Adipose tissue (tissue), 3 donors: ENCODE measurements around the gene ULK4. TPM values are rescaled to one million over a fixed set of nuclear protein-coding genes. Genes with fewer than 3 reads are reported as not detected.
"Not testable (repeated sequence)": the region's sequence is repeated elsewhere in the genome, so short reads cannot be mapped to it uniquely, and the experiment has no call there.

ENCODE experiments used
- H3K27ac ChIP-seq: one replicate; pipeline ENCODE4 v1.5.1; 2013; ENCODE audit warnings: low read depth, low read length
- WGBS, 3 donors: extraction: QIAGEN DNeasy Blood & Tissue Kit; methylation state at CpG; one replicate each; pipeline ENCODE4 v1.1.7; 2013; 5-methylcytosine and 5-hydroxymethylcytosine counted together
- polyA plus RNA-seq, 3 donors: library from polyadenylated mRNA; stranded (reverse); fragments of 200-250 nt; gene quantifications; one replicate each; pipeline ENCODE4 v1.2.3, GENCODE V29; 2013
- donor health status: healthy with polysubstance abuse.
- donor health status: Bipolar disorder and iron deficiency.
- donor health status: healthy.

ULK4 gene
- polyA plus RNA-seq, 3 donors, result 0.45 to 1.9 (median 1.8) TPM

GRCh38 chr3:41836360-41837134 is 125.4 kb downstream of the ULK4 start:
- 70 to 77% (median 74%) methylated on average over 11 of the region's 11 CpGs for WGBS, 3 donors
- no peak overlapping the region for H3K27ac ChIP-seq

DNA sequence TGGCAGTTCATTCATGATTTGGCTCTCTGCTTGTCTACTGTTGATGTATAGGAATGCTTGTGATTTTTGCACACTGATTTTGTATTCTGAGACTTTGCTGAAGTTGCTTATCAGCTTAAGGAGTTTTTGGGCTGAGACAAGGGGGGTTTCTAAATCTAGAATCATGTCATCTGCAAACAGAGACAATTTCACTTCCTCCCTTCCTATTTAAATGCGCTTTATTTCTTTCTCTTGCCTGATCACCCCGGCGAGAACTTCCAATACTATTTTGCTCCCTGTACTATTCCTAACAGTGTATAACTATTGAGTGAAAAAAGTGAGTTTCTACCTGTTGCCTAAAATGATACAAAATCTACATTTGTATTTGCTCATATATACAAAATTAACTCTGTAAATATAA is 128.3 kb downstream of the ULK4 start:
- 93 to 99% (median 94%) methylated on average over 3 of the region's 3 CpGs for WGBS, 3 donors
- H3K27ac ChIP-seq, result no peak overlapping the region

GRCh38 chr3:41819236-41819635 is 142.7 kb downstream of the ULK4 start:
- WGBS, 3 donors, result 64 to 66% (median 65%) methylated on average over 3 of the region's 3 CpGs
- H3K27ac ChIP-seq, result no peak overlapping the region

GRCh38 chr3:41808618-41809017 is 153.3 kb downstream of the ULK4 start:
- WGBS, 3 donors, result 72 to 96% (median 90%) methylated on average over 8 of the region's 8 CpGs

DNA sequence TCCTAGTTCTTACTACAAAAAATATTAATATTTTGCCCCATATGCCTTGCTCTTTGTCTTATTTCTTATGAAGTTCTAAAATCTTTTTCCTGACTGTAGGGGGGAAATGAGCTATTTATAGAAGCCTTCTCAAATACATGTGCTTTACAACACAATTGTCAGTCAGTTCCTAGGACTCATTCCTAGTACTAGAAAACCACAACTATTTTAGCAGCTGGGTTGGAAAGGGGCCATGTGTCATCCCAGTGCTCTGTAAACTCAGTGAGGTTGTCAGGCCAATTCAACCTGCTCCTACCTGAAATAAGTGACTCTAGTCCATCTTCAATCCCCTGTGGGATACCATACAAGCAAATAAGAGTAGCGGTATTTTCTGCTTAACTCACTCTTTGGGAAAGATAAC is 153.8 kb downstream of the ULK4 start:
- H3K27ac ChIP-seq, result no peak overlapping the region
- WGBS, 3 donors, result 90 to 100% (median 97%) methylated on average over 1 of the region's 1 CpG

More at GRCh38 chr3:41808618-41809017, 153.3 kb downstream of the ULK4 start:
- H3K27ac ChIP-seq, result no peak overlapping the region

GRCh38 chr3:41794748-41795589 is 166.9 kb downstream of the ULK4 start:
- 82 to 84% (median 84%) methylated on average over 5 of the region's 5 CpGs for WGBS, 3 donors

DNA sequence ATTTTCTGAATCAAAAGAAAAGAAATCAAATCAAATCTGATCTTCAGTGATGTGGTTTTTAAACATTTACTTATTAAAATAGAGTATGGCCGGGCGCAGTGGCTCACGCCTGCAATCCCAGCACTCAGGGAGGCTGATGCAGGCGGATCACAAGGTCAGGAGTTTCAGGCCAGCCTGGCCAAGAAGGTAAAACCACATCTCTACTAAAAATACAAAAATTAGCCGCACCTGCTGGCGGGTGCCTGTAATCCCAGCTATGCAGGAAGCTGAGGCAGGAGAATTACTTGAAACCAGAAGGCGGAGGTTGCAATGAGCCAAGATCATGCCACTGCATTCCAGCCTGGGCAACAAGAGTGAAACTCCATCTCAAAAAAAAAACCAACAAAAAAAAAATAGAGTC is 169.1 kb downstream of the ULK4 start:
- 91 to 96% (median 96%) methylated on average over 7 of the region's 7 CpGs for WGBS, 3 donors

More at GRCh38 chr3:41794748-41795589, 166.9 kb downstream of the ULK4 start:
- no peak overlapping the region for H3K27ac ChIP-seq

DNA sequence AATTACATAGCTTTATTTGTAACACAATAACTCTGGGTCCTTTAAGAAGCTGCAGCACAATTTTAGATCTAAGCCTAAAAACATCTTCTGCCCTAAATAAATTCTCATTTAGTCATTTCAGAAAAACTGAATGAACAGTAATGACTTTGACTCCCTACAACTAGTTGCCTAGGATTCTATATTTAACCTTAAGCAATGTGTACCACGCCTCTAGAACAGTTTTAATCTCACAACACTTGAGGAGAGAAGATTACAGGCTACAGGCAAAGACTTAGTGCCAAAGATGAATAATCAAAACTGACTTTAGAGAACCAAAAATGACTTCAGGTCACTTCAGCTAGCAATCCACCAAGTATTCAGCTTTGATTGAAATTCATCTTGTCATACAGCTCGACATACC is 192.8 kb downstream of the ULK4 start:
- WGBS, 3 donors, result 66 to 75% (median 75%) methylated on average over 2 of the region's 2 CpGs
- H3K27ac ChIP-seq, result no peak overlapping the region

More for the DNA sequence above, 169.1 kb downstream of the ULK4 start:
- H3K27ac ChIP-seq, result no peak overlapping the region

- 94 to 96% (median 96%) methylated on average over 1 of the region's 1 CpG for WGBS, 3 donors
- no peak overlapping the region for H3K27ac ChIP-seq
Observed at GRCh38 chr3:41768363-41768762, 193.5 kb downstream of the ULK4 start.

GRCh38 chr3:41762867-41763266 is 199.0 kb downstream of the ULK4 start:
- 89 to 94% (median 90%) methylated on average over 7 of the region's 7 CpGs for WGBS, 3 donors
- not testable (repeated sequence) for H3K27ac ChIP-seq

DNA sequence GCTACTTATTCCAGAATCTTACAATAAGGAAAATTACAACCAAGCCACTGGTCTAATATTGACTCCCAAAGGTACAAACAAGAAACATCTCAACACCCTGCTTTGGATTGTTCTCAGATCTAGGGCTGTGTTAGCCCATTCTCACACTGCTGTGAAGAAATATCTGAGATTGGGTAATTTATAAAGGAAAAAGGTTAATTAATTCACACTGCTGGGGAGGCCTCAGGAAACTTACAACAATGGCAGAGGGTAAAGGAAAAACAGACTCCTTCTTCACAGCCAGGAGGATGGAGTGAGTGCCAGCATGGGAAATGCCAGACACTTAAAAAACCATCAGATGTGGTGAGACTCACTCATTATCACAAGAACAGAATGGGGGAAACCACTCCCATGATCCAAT is 208.3 kb downstream of the ULK4 start:
- no peak overlapping the region for H3K27ac ChIP-seq

GRCh38 chr3:41751597-41751996 is 210.3 kb downstream of the ULK4 start:
- no peak overlapping the region for H3K27ac ChIP-seq

- H3K27ac ChIP-seq, result no peak overlapping the region
- 81 to 88% (median 82%) methylated on average over 4 of the region's 4 CpGs for WGBS, 3 donors
Observed at GRCh38 chr3:41749988-41750387, 211.9 kb downstream of the ULK4 start.

- WGBS, 3 donors, result 83 to 96% (median 95%) methylated on average over 1 of the region's 1 CpG
- H3K27ac ChIP-seq, result no peak overlapping the region
Observed at GRCh38 chr3:41746215-41746614, 215.7 kb downstream of the ULK4 start.

- H3K27ac ChIP-seq, result no peak overlapping the region
Observed at GRCh38 chr3:41742121-41742520, 219.8 kb downstream of the ULK4 start.

DNA sequence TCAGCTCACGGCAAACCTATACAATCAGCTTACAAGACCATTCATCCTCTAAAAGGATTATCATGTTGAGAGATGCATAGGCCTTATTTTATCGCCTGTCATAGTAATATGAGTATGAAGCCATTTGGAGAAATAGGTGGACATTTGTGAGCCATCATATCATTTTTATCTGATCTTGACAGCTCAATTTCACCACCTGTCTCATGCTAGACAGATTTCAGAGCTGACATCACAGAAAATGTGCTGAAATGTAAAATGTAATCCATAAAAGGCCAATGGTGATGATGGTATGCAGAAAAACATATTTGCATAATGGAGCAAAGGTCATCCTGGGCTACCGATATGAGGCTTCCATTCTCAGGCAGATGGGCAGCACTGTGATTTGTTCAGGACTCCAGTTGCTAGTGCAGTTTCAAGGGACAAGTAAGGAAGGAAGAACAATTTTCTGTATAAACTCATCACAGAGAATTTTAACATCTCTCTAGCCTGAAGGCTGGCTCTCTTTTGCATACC is 221.5 kb downstream of the ULK4 start:
- H3K27ac ChIP-seq, result no peak overlapping the region
- 93 to 95% (median 94%) methylated on average over 3 of the region's 3 CpGs for WGBS, 3 donors

DNA sequence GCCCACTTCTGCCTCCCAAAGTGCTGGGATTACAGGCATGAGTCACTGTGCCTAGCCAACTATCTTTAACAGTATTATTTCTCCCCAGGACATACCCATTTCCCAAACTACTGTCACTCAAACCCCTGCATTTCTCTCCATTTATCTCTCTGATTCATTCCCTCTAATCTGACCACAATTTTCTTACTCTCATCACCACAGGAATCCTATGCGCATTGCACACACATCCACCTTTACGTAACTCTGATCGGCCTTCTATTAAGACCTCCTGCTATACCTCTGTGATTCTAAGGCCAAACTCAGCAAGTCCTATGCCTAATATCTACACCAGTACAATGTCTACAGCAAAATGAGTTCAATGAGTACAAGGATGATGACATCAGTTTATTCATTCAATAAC is 235.0 kb downstream of the ULK4 start:
- H3K27ac ChIP-seq, result no peak overlapping the region
- WGBS, 3 donors, result 95 to 98% (median 96%) methylated on average over 3 of the region's 3 CpGs

DNA sequence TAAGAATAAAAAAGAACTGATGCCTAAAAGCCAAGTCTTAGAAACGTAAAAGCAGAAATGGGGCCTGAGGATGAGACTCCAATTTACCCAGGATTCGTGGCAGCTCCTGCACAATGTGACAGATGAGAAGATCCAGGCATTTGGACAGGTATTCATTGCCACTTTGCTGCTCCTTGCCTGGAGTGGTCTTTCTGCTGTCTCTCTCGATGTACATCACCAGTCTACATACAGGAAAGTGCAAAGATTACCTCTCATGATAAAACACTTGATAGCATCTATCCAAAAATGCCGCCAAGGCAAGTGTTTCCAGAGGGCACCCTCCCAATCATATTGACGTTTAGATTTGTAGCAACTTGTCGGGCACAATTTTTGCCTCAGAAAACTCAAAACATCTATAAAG is 244.3 kb downstream of the ULK4 start:
- H3K27ac ChIP-seq, result no peak overlapping the region
- 83 to 90% (median 88%) methylated on average over 6 of the region's 6 CpGs for WGBS, 3 donors

DNA sequence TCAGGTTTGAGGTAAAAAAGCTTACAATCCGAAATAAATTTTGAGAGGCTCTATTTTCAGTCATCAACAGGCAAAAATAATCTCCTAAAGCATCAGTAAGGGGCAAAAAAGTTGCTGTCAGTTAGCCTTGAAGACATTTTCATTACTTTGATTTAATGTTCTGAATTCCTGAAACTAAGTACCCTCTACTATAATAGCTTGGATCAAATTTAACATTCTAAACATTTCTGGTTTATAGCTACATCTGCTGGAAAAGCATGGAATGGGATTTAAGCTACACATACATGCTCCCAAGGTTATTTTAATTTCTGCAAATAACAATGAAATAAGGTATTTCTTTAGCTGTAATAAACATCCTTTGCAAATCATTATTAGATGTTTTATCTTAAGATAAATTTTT is 245.4 kb downstream of the ULK4 start:
- no peak overlapping the region for H3K27ac ChIP-seq
- WGBS, 3 donors, result 80 to 89% (median 80%) methylated on average over 1 of the region's 1 CpG
